GM18873 (cell line): ENCODE measurements around the gene DGKD.

Experiments
- ATAC-seq: cut with Tn5 transposase; IDR thresholded peaks from one replicate; pipeline ENCODE4 v1.9.1; 2021; ENCODE audit warnings: mild to moderate bottlenecking, moderate library complexity, moderate number of reproducible peaks; ENCODE audit not compliant: unreplicated experiment, low FRiP score

The DGKD gene

DNA sequence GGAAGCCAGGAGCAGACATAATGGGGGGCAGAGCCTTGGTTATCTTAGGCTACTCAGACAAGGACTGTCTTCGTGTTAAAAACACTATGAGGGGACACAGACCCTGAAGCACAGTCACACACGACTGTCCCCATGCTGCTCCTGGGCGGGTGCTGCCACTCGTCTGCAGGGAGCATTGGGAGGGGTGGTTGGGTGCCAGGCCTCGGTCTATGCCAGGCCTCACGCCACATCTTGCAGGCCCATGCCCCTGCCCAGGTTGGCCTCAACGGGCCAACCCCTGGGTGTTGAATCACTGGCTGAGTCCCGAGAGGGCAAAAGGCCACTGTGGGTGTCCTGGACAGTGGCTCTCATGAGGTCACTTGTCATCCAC lies 114.4 kb downstream of the DGKD start:
- ATAC-seq, result no peak

- ATAC-seq, result no peak
Observed at GRCh38 chr2:233469261-233470010, 115.1 kb downstream of the DGKD start.

GRCh38 chr2:233470011-233470687 lies 115.9 kb downstream of the DGKD start:
- no peak for ATAC-seq

DNA sequence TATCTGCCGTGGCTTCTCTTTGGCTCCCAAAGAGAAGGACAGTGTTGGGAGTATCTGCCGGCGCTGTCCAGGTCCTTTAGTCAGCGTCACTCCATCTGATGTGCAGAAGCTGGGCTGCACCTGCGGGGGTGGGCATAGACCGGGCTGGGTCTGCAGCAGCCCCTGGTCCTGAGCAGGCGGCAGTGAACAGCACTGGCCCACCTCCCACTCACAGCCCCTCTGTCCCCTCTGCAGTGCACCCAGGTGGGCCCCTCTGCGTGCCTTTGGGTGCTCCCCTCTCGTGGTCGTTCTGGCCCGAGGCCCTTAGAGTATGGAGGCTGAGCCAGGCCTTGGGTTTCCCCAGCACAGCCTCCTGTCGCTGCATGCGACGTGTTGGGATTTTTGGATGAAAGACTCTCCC lies 116.5 kb downstream of the DGKD start:
- no peak for ATAC-seq

- no peak for ATAC-seq
Observed at GRCh38 chr2:233471291-233472035, 117.2 kb downstream of the DGKD start.

DNA sequence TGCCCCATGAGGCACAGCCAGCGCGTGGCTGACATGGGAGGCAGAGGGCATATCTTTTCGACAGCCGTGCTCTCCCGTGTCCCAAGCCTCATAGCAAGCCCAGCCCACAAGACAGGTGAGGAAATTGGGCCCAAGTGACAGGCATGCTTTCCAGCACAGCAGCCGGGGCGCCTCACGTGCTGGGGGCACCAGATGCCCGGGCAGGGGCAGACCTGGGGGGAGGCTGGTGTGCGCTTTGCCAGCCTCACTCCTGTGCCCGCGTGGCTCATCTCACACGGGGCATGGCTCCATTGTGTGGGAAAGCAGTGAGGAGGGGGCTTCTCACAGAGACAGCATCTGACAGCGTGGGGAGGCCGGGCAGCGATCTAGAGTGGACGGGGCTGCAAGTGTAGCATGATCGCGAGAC lies 119.1 kb downstream of the DGKD start:
- ATAC-seq, result no peak

- no peak for ATAC-seq
Observed at GRCh38 chr2:233473878-233474277, 119.6 kb downstream of the DGKD start.

GRCh38 chr2:233474308-233475160 lies 120.2 kb downstream of the DGKD start:
- no peak for ATAC-seq

GRCh38 chr2:233476063-233476410 lies 121.7 kb downstream of the DGKD start:
- no peak for ATAC-seq

GRCh38 chr2:233476651-233477547 lies 122.6 kb downstream of the DGKD start:
- ATAC-seq, result no peak

DNA sequence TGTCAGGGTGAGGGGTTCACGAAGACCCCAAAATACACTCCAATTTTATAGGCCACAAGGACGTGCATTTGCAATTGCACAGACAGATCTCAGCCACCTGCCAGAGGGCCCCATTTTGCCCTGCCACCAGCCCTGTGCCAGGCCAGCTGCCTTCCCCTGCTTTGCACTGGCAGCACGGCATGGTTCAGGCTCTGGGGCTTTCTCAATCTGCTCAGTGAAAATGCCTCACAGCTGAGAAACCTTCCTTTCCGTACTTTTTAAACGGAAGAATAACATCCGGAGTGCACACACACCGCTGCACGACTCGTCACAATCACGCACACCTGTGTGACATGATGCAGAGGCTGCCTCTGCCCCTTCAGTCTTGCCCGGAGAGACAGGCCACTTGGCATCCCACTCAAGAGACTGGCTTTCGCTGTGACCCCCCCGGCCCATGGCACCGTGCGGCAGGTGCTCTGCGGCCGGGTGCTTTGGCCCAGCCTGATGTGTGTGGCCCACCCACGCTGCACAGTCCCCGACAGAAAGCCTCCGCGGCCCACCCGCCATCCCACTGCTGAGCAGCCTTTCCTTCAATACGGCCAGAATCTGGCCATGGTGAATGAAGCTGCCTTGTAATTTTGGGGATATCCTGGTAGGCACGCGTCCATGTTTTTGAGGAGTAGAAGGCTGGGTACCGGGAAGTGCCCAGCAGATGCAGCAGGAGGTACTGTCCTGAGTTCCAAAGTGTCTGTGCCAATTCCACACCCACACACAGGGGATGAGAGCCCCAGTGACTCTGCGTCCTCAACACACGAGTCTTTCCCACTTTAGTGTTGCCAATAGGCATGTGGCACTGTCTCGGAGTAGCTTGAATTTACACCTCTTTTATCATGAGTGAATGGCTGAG lies 123.5 kb downstream of the DGKD start:
- ATAC-seq, result no peak

DNA sequence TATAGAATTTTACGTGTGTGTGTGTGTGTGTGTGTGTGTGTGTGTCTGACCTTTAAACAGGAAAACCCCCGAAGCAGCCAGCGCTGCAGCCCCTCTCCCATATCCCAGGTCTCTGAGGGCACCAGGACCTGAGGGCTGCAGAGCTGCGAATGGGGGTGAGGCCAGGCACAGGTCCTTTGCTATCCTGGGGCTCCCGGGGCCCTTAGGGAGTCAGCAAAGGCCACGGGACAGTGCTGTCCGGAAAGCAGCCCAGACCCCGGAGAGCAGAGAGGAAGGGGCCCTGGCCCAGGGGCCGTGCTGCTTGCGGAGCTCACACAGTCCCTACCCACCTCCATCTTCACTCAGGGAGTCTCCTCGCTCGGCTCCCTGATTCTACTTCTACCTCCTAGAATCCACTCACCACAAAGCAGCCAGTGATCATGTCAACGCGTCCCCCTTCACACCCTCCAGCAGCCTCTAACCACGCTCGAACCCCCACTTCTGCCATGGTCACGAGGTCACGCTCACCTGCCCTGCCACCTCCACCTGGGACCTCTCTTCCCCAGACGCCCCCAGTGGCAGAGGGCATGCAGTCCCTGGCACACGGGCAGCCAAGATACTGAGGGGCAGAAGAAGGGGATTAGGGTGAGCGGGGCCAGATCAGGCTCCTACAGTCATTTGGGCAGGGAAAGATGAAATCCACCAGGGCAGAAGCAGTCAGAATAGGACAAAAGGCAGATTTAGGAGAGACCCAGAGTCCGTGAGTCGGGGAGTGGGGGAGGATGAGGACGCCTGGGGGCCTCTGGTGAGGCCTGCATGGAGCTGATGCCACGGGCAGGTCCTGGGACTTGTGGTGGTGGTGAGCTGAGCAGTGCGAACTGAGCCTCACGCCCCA lies 125.6 kb downstream of the DGKD start:
- ATAC-seq, result no peak

- ATAC-seq, result no peak
Observed at GRCh38 chr2:233480490-233481202, 126.4 kb downstream of the DGKD start.

- no peak for ATAC-seq
Observed at GRCh38 chr2:233481368-233482142, 127.3 kb downstream of the DGKD start.

GRCh38 chr2:233482616-233483015 lies 128.3 kb downstream of the DGKD start:
- ATAC-seq, result no peak

DNA sequence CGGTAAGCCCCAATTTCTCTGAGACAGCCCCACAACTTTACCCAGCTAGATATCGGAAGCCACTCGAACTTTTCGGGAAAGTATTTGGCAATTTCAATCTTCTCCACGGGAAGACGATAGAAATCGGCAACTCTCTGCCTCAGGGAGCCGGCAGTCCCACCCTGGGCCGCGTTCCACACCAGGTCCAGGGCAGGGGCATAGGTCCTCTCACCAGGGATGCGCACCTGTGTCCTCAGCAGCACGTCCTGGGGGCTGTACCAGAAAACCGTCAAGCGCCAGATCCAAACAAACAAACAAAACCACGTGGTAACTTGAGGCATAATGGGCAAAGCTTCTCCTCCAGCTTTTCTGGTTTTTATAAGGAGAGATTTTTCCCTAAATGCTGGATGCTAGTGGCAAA lies 131.4 kb downstream of the DGKD start:
- ATAC-seq, result no peak
